Panc1 (cell line): ENCODE results near the gene TRIP4. TPM values are rescaled to one million over a fixed set of nuclear protein-coding genes. Genes with fewer than 3 reads are reported as not detected.

Experiments
- ATAC-seq: fragments of 200-7000 bp; cut with Tn5 transposase; 2 replicates; pipeline ENCODE4 v1.9.1; 2020; ENCODE audit warnings: mild to moderate bottlenecking, moderate library complexity
- BruUV-seq: library from RNA; stranded (reverse); fragments of 400-500 nt; replicated peaks from 2 replicates; lab custom pipeline; 2021; lab: Mats Ljungman, UMichigan
- CTCF ChIA-PET: fragments of 300-600 bp; sonication (Branson Sonifier 250); formaldehyde crosslinking; loops from one replicate; lab custom pipeline; 2022; ENCODE audit warnings: antibody characterized with exemption; lab: Charles Lee
- POLR2A ChIA-PET: fragments of 300-600 bp; sonication (Branson Sonifier 250); formaldehyde crosslinking; loops from one replicate; lab custom pipeline; 2022; ENCODE audit warnings: antibody characterized with exemption; lab: Charles Lee
- DNase-seq: peaks from one replicate; pipeline ENCODE4 v3.0.0-alpha.2; 2010; ENCODE audit warnings: low read depth, low spot score
- H3K27ac ChIP-seq: 2 replicates; pipeline ENCODE4 v1.5.1; 2011; ENCODE audit warnings: mild to moderate bottlenecking, low read length, inconsistent platforms
- H3K27me3 ChIP-seq: fragments of 200-500 bp; sonication (Bioruptor generic); 2 replicates; pipeline ENCODE4 v1.6.0; 2014; ENCODE audit warnings: low read length, inconsistent platforms; ENCODE audit not compliant: control insufficient read depth, insufficient read depth
- H3K36me3 ChIP-seq: fragments of 200-500 bp; sonication (Bioruptor generic); 2 replicates; pipeline ENCODE4 v1.5.1; 2014; ENCODE audit warnings: inconsistent platforms, mild to moderate bottlenecking, low read length, moderate library complexity; ENCODE audit not compliant: control insufficient read depth, insufficient read depth
- H3K4me1 ChIP-seq: 2 replicates; pipeline ENCODE4 v1.5.1; 2011; ENCODE audit warnings: inconsistent platforms, mild to moderate bottlenecking, low read length, moderate library complexity; ENCODE audit not compliant: control insufficient read depth, insufficient read depth
- H3K4me3 ChIP-seq, 2 experiments: 2 replicates each; pipeline ENCODE4 v1.5.1; 2011 to 2012; ENCODE audit warnings: low read depth in 2 of 2, low read length in 2 of 2, mild to moderate bottlenecking in 2 of 2, inconsistent platforms in 1 of 2, moderate library complexity in 1 of 2
- H3K9me3 ChIP-seq: fragments of 200-500 bp; sonication (Bioruptor generic); 2 replicates; pipeline ENCODE4 v1.5.1; 2014; ENCODE audit warnings: low read depth, mild to moderate bottlenecking, inconsistent platforms, low read length, moderate library complexity; ENCODE audit not compliant: control insufficient read depth, insufficient read depth
- CTCF ChIP-seq: fragments of 450-650 bp; IDR thresholded peaks from 2 replicates; pipeline ENCODE4 v1.5.1; 2017; ENCODE audit warnings: mild to moderate bottlenecking
- POLR2AphosphoS5 ChIP-seq: IDR thresholded peaks from 2 replicates; pipeline ENCODE4 v1.6.1; 2012; ENCODE audit warnings: mild to moderate bottlenecking, low read depth, low read length, moderate library complexity
- REST ChIP-seq, 2 experiments: IDR thresholded peaks; 2 replicates each; pipeline ENCODE4 v1.6.1; 2011 to 2012; ENCODE audit warnings: low read depth in 2 of 2, control low read depth in 1 of 2, low read length in 1 of 2, mild to moderate bottlenecking in 1 of 2, moderate library complexity in 1 of 2; ENCODE audit not compliant: insufficient read depth in 1 of 2
- SIN3A ChIP-seq: IDR thresholded peaks from 2 replicates; pipeline ENCODE4 v1.6.1; 2012; ENCODE audit warnings: low read depth, mild to moderate bottlenecking, low read length, moderate library complexity, borderline replicate concordance; ENCODE audit not compliant: insufficient read depth
- TCF7L2 ChIP-seq: IDR thresholded peaks from 2 replicates; pipeline ENCODE4 v1.6.1; 2011; ENCODE audit warnings: mild to moderate bottlenecking, low read depth, low read length, inconsistent platforms
- in situ Hi-C: cut with HindIII; loops from 2 replicates; pipeline ENCODE4 v1.10.0; 2016; ENCODE audit warnings: low sequenced_read_pairs, low pct_unique_long_range_greater_than_20kb
- intact Hi-C: fragments of 100-400 bp; cut with micrococcal nuclease; formaldehyde crosslinking; loops from one replicate; pipeline ENCODE4 v1.10.0; 2022; ENCODE audit not compliant: unreplicated experiment
- total RNA-seq: library from RNA; stranded (reverse); gene quantifications from one replicate; pipeline ENCODE4 v1.2.1, GENCODE V29; 2021; ENCODE audit not compliant: unreplicated experiment

TRIP4 gene
- total RNA-seq, 1 experiment from 2014 or later: 42.8 TPM

GRCh38 chr15:64429448-64429847, 41.8 kb downstream of the TRIP4 start:
- in situ Hi-C loops: no loop called here
- H3K9me3 ChIP-seq: no peaks in the 10 kb centered on the region
- ATAC-seq: no peak
- no peak overlapping the region for H3K4me3 ChIP-seq
- ChIA-PET CTCF (no interaction called here), POLR2A (no interaction called here)
- no peaks in the 10 kb centered on the region for H3K4me1 ChIP-seq
- TF ChIP-seq TCF7L2: no peak
- TF ChIP-seq REST (IDR thresholded peaks at IDR 0.05; ENCODE audit: insufficient read depth in 1 of 2, low read depth in 2 of 2, low read length in 1 of 2): no peak
- no peak for TF ChIP-seq SIN3A
- TF ChIP-seq CTCF: no peak
- TF ChIP-seq POLR2AphosphoS5: no peak
- intact Hi-C loops: loop anchor here (10.0 kb wide), 1 partner anchor 255 kb away; no protein-coding TSS in a partner anchor
- peaks cover 5% of the 10 kb centered on the region for H3K36me3 ChIP-seq
- no peak overlapping the region for H3K27ac ChIP-seq
- no peaks in the 10 kb centered on the region for H3K27me3 ChIP-seq
- BruUV-seq: no TSS peak
- no peak for DNase-seq

GRCh38 chr15:64430000-64430735, 42.5 kb downstream of the TRIP4 start:
- Histone ChIP-seq H3K36me3 (peaks cover 3% of the 10 kb centered on the region), H3K27ac (no peak overlapping the region), H3K4me3 (no peak overlapping the region), H3K27me3 (no peaks in the 10 kb centered on the region), H3K4me1 (no peaks in the 10 kb centered on the region), H3K9me3 (no peaks in the 10 kb centered on the region)
- DNase-seq (no peak), ATAC-seq (no peak)
- POLR2A ChIA-PET: no interaction called here
- CTCF ChIA-PET: interaction anchor here (0.6 kb wide), 1 partner anchor 184 kb away, joined by 10 read pairs; no protein-coding TSS in a partner anchor
- in situ Hi-C loops (no loop called here), intact Hi-C loops (loop anchor here (10.0 kb wide), 1 partner anchor 255 kb away; no protein-coding TSS in a partner anchor)
- TF ChIP-seq CTCF (no peak), SIN3A (no peak), TCF7L2 (no peak), POLR2AphosphoS5 (no peak), REST (IDR thresholded peaks at IDR 0.05; ENCODE audit: insufficient read depth in 1 of 2, low read depth in 2 of 2, low read length in 1 of 2) (no peak)
- BruUV-seq: TSS peak; percentile 21
